ENCODE data around the gene IL15.
"Not testable (repeated sequence)": the region's sequence is repeated elsewhere in the genome, so short reads cannot be mapped to it uniquely, and the experiment has no call there.

Gene IL15

DNA sequence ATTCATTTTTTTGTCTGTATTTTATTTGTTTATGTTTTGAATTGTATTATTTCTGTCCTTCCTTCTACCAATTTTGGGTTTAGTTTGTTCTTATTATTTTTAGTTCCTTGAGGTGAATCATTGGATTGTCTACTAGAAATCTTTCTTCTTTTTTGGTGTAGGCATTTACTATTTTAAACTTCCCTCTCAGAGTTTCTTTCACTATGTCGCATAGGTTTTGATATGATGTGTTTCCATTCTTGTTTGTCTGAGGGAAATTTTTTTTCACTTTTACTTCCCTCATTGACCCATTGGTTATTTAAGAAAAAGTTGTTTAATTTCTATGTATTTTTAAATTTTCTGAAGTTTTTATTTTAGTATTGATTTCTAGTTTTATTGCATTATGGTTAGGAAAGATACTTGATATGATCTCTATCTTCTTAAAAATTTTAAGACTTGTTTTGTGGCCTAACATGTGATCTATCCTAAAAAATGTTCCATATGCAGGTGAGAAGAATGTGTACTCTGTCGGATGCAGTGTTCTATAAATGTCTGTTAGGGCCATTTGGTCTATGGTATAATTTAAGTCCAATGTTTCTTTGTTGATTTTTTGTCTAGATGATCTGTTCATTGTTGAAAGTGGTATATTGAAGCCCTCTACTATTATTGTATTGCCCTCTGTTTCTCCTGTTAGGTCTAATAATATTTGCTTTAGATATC, 68.8 kb downstream of the IL15 start:
- peak; percentile 3 for DNase-seq (ENCODE audit: low spot score)

GRCh38 chr4:141705747-141706377, 69.5 kb downstream of the IL15 start:
- DNase-seq (ENCODE audit: low spot score), result no peak

DNA sequence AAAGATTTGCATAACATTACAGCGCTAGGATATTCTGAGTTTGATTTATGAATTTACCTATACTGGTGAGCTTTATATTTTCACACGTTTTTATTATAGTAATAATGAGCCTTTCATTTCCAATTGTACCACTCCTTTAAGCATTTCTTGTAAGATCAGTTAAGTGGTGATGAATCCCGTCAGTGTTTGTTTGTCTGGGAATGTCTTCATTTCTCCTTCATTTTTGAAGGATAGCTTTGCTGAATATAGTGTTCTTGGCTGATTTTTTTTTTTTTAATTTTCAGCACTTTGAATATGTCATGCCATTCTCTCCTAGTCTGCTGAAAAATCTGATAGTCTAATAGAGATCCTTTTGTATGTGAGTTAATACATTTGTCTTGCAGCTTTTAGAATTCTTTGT, 70.1 kb downstream of the IL15 start:
- DNase-seq (ENCODE audit: low spot score), result no peak

DNA sequence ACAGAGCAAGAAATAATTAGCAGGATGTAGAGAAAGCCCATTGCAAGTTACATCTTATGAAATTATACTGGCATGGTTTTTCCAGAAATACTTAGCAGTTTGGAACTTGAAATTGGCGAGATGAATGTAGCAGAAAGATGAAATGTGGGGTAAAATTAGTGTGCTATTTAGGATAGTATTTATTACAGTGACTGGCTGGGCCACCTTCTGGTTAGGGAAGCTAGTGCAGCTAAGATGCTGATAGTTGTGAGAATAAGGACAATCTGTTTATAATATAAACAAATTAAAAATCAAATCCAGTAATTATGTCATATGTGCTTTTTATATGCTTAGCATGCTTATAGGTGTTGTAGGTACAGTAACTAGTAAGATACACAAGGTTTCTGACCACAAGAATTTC, 74.8 kb downstream of the IL15 start:
- no peak for DNase-seq (ENCODE audit: low spot score)

DNA sequence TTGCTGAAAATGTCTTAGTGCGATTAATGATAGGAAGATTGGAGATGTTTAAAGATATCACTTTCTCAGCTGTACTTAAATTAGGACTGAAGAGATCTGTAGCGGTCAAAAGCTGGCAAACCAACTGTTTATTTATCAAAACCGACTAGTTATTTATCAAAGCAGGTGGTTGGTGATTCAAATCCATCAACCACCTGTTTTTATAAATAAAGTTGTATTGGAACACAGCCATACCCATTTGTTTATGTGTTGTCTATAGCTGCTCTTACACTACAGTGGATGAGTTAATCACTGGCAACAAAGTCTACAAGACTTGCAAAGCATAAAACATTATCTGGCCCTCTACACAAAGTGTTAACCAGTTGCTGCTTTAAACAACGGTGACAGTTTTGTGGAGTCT, 76.8 kb downstream of the IL15 start:
- no peak for DNase-seq (ENCODE audit: low spot score)

- DNase-seq (ENCODE audit: low spot score), result no peak
Measured at GRCh38 chr4:141713771-141714445, 77.5 kb downstream of the IL15 start.

- DNase-seq (ENCODE audit: low spot score), result no peak
Measured at GRCh38 chr4:141719585-141719984, 83.2 kb downstream of the IL15 start.

DNA sequence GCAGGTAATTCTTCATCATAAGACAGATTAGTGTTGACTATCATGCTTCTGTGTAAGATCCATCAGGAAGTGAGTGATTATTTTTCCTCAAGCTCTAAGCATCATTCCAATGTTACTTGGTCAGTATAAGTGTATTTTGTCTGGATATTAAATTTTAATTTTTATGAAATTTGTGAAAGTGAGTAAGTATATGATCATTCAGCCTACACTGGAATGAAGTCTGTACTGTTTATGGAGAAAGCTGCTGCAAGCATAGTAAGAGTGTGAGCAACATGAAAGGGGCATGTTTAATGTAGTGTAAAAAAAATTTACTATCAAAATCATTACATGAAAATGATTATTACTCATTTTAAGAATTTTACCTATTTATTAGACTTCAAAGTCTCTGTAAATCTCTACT, 84.8 kb downstream of the IL15 start:
- DNase-seq (ENCODE audit: low spot score), result no peak

DNA sequence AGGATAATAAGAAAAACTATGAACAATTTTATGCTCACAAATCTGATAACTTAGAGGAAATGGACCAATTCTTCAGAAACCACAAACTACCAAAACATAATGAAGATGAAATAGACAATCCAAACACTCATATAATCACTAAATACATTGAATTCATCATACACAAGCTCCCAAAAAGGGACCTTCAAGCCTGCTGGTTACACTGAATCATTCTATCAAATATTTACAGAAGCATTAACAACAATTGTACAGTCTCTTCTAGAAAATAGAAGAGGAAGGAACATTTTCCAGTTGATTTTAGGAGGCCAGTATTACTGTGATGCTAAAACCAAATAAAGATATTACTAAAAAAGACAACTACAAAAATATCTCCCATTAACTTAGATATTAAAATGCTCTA, 88.3 kb downstream of the IL15 start:
- no peak for DNase-seq (ENCODE audit: low spot score)

- DNase-seq (ENCODE audit: low spot score), result no peak
Measured at GRCh38 chr4:141727420-141727819, 91.0 kb downstream of the IL15 start.

DNA sequence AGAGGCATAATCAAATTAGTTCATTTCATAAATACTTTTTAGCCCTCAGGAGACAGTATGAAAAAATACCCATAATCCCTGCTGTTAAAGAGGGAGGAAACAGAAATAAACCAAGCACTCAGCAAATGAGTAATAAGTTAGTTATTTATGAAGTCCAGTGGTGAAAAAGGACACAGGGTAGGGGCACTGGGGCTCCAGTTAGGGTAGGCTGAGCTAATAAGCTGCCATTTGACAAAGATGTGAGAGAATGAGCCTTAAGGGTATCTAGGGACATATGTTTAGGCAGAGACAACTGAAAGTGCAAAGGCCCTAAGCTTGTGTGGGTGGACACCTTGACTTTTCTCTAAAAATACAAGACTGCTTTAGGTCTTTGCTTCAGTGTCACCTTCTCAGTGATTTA, 94.4 kb downstream of the IL15 start:
- no peak for DNase-seq (ENCODE audit: low spot score)

GRCh38 chr4:141731481-141731880, 95.1 kb downstream of the IL15 start:
- DNase-seq (ENCODE audit: low spot score), result no peak

- DNase-seq (ENCODE audit: low spot score), result no peak
Measured at GRCh38 chr4:141739636-141740035, 103.3 kb downstream of the IL15 start.

GRCh38 chr4:141746026-141746425, 109.6 kb downstream of the IL15 start:
- DNase-seq (ENCODE audit: low spot score), result no peak

GRCh38 chr4:141751806-141752205, 115.4 kb downstream of the IL15 start:
- DNase-seq (ENCODE audit: low spot score), result not testable (repeated sequence)

GRCh38 chr4:141757287-141757686, 120.9 kb downstream of the IL15 start:
- DNase-seq (ENCODE audit: low spot score), result no peak

DNA sequence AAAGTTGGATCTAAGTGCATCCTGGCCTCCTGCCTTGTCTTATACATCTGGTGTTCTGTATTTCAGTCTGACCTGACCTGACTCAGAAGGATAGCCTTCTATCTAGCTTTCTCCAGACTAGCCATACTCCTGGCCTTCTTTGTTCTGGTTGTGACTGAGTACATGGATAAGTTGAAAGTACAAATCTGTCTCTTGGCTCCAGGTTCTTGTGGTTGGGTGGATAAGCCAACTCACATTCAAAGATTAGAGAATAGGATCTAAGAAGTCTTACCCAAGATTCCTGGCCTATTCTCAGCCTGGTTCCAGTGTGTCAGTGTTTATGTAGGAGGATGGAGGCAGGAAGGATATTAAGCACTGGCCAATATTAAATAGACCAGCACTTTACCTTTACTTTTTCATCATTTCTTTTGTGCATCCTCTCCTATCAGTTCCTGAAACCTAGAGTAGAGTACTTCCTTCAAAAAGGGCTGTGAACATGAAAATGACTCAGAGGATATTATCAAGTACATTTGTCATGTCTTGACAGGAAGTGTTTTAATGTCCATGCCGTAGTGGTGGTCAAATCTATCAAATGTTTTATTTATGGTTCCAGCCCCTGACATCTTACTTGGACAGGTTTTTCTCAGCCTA, 123.5 kb downstream of the IL15 start:
- no peak for DNase-seq (ENCODE audit: low spot score)

GRCh38 chr4:141761926-141762325, 125.5 kb downstream of the IL15 start:
- DNase-seq (ENCODE audit: low spot score), result no peak

GRCh38 chr4:141763374-141763773, 127.0 kb downstream of the IL15 start:
- no peak for DNase-seq (ENCODE audit: low spot score)

GRCh38 chr4:141768954-141769353, 132.6 kb downstream of the IL15 start:
- no peak for DNase-seq (ENCODE audit: low spot score)

DNA sequence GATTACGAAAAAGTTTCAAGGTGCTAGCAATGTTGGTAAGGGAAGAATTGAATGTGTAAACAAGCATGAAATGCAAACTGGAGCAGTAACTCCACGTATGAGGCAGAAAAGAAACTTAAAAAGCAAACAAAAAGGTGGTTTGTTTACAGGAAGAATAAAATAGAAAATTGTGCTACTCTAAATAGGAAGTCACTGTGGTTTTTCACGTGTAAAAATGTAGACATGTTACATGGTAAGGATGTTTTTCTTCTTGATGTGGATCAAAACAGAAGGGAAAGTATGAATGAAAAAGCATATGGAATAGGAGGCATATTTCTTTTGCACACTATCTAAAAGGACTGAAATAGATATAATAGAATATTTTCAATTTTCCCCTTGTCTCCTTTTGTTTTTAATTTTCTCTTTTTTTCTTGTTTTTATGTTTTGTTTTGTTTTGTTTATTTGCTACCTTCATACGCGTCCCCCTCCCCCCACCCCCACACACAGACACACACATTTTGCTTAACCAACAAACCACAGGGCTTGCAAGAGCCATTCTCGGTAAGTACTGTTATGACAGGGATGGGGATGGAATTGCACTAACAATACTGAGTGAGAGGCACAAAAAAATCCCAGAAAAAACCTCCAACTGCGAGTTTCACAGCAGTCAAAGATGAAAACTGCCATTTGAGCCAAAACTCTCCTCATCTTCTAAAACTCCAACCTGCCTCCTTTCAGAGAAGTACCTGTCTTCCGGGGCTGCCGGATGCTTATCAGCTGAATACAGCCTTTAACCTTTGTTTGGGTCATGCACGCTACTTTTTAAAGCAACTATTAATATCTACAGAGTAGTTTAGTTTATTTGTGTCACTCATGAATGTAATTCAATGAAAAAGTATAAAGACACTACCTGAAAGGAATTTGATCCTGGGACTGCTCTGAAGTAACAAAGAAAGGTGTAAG, 135.8 kb downstream of the IL15 start:
- peak; percentile 31 for DNase-seq (ENCODE audit: low spot score)

DNA sequence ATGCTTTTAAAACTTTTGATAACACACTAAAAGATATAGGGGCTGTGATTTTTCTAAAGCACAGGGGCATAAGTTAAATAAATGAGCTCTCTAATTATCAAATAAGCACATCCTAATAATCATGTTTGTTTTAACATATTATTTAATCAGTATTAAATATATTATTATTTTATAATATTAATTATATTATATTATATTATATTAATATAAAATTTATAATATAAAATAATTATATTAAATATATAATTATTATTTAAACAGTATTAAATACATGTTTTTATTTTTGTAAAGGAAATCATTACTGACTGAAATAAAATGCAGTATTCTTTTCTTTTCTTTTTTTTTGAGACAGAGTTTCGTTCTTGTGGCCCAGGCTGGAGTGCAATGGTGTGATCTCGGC, 136.5 kb downstream of the IL15 start:
- DNase-seq (ENCODE audit: low spot score), result no peak
